ENCODE data around the gene NEFH. TPM values are rescaled to one million over a fixed set of nuclear protein-coding genes. Genes with fewer than 3 reads are reported as not detected.

NEFH gene
- polyA plus RNA-seq, 1 of the 3 experiments (the other 2 are of a cell fraction) = 3.5 TPM

DNA sequence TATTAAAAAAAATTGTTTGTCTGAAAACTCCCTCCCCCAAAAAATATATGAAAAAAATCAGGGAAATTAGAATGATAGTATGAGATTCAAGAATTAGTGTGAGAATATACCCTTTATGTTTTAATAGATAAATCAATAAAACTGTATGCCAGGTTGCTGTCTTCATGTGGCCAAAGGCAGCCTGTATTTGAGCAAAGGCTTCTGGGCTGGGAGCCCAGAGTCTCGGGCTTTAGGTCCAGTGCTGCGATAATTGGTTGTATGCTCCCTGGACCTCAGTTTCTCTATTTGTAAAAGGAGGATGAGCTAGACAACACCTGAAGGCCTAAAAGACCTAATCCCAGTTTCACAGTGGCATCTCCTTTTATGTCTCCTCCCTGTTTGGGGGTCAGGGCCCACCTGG is 43.7 kb downstream of the NEFH start:
- no peaks in the 10 kb centered on the region for H4K20me1 ChIP-seq (ENCODE audit: insufficient read depth)

DNA sequence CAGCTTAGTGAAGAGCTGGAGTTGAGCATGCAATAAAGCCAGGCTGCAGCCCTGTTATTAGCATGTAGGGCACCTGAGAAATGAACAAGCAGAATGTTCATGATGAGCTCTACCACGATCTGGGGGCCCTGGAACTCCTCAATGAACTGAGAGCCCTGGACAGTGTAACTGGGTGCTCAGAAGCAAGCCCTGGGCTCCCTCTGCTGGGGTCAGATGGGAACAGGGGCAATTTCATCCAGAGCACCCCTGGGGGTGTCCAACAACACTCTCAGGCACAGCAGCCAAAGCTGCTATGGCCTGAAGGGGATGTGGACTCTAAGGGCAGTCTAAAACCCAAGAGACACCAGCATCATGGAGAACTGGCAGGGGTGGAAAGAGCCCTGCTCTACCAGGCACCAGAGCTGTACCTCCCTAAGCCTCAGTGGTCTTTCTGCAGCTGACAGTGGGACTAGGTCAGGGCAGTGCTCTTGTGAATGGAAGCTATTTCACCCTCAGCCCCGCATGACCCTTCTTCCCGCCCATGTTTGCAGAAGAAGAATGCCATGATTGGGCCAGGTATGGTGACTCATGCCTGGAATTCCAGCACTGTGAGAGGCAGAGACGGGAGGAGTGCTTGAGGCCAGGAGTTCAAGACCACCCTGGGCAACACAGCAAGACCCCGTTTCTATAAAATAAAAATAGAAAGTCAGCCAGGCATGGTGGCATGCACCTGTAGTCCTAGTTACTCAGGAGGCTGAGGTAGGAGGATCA is 44.6 kb downstream of the NEFH start:
- Histone ChIP-seq H3K9me3 (no peaks in the 10 kb centered on the region), H3K79me2 (ENCODE audit: insufficient read depth) (peaks cover 7% of the 10 kb centered on the region; the same call in 1 of the 2 replicates), H3K27me3 (ENCODE audit: insufficient read depth) (no peaks in the 10 kb centered on the region), H4K20me1 (ENCODE audit: insufficient read depth) (no peaks in the 10 kb centered on the region), H3K4me2 (no peak overlapping the region), H3F3A (replicated peaks; ENCODE audit: insufficient read depth) (peaks cover 5% of the 10 kb centered on the region), H3K27ac (ENCODE audit: low read depth in 2 of 2, low read length in 1 of 2) (no peak overlapping the region), H3K36me3 (replicated peaks in 1 of 2; ENCODE audit: control insufficient read depth in 1 of 2, insufficient read depth in 2 of 2, low read length in 1 of 2) (peaks cover 72 to 87% of the 10 kb centered on the region in 2 experiments), H3K4me1 (ENCODE audit: control insufficient read depth in 1 of 2, insufficient read depth in 2 of 2, low read depth in 1 of 2, low read length in 1 of 2) (peaks cover 0 to 5% of the 10 kb centered on the region in 2 experiments; a peak in 1 of 4 replicates), H3K9ac (no peak overlapping the region), H3K4me3 (ENCODE audit: low read depth in 2 of 2, low read length in 1 of 2) (no peak overlapping the region), H2AFZ (ENCODE audit: low read depth) (no peak overlapping the region), H3K9me2 (no peaks in the 10 kb centered on the region)
- CTCF ChIA-PET = interaction anchor here (0.6 to 2.5 kb wide), 6 partner anchors 13 to 135 kb away, joined by 3 to 10 read pairs (median 3); no protein-coding TSS in a partner anchor
- DNase-seq = peak; percentile 29
- WGBS (ENCODE audit: low lambda C conversion rate) = 72% methylated on average over 5 of the region's 5 CpGs
- TF ChIP-seq TCF12 (IDR thresholded peaks at IDR 0.05) (no peak), GABPA (IDR thresholded peaks at IDR 0.05; ENCODE audit: low read depth) (no peak), CHD2 (IDR thresholded peaks at IDR 0.05; ENCODE audit: low read length, partially characterized antibody) (no peak), MEF2A (IDR thresholded peaks at IDR 0.05; ENCODE audit: borderline replicate concordance, low read depth) (no peak), FOXJ3 (CRISPR knock-in tag; IDR thresholded peaks at IDR 0.05) (no peak), RAD21 (IDR thresholded peaks at IDR 0.05; ENCODE audit: low read length) (peak; percentile 40)
- TF ChIP-seq, protein P1, sequence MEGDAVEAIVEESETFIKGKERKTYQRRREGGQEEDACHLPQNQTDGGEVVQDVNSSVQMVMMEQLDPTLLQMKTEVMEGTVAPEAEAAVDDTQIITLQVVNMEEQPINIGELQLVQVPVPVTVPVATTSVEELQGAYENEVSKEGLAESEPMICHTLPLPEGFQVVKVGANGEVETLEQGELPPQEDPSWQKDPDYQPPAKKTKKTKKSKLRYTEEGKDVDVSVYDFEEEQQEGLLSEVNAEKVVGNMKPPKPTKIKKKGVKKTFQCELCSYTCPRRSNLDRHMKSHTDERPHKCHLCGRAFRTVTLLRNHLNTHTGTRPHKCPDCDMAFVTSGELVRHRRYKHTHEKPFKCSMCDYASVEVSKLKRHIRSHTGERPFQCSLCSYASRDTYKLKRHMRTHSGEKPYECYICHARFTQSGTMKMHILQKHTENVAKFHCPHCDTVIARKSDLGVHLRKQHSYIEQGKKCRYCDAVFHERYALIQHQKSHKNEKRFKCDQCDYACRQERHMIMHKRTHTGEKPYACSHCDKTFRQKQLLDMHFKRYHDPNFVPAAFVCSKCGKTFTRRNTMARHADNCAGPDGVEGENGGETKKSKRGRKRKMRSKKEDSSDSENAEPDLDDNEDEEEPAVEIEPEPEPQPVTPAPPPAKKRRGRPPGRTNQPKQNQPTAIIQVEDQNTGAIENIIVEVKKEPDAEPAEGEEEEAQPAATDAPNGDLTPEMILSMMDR (IDR thresholded peaks at IDR 0.05) = peak; percentile 39
- TF ChIP-seq, protein P2, sequence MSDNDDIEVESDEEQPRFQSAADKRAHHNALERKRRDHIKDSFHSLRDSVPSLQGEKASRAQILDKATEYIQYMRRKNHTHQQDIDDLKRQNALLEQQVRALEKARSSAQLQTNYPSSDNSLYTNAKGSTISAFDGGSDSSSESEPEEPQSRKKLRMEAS (IDR thresholded peaks at IDR 0.05; ENCODE audit: low read depth) = no peak
- POLR2A ChIA-PET = interaction anchor here (0.6 to 1.0 kb wide), 2 partner anchors 28 to 29 kb away, joined by 3 read pairs; partner anchors contain the start of gene THOC5

More for the DNA sequence above, 43.7 kb downstream of the NEFH start:
- no peak overlapping the region for H2AFZ ChIP-seq (ENCODE audit: low read depth)
- no peaks in the 10 kb centered on the region for H3K9me3 ChIP-seq
- H3K9me2 ChIP-seq = no peaks in the 10 kb centered on the region
- 86% methylated on average over 1 of the region's 2 CpGs for WGBS (ENCODE audit: low lambda C conversion rate)
- peaks cover 3 to 5% of the 10 kb centered on the region in 2 experiments; a peak in 2 of 4 replicates for H3K4me1 ChIP-seq (ENCODE audit: control insufficient read depth in 1 of 2, insufficient read depth in 2 of 2, low read depth in 1 of 2, low read length in 1 of 2)
- no peak overlapping the region for H3K4me3 ChIP-seq (ENCODE audit: low read depth in 2 of 2, low read length in 1 of 2)
- TF ChIP-seq FOXM1 (IDR thresholded peaks at IDR 0.05; ENCODE audit: low read depth) = no peak
- TF ChIP-seq YY1 (IDR thresholded peaks at IDR 0.05; ENCODE audit: low read depth) = no peak
- TF ChIP-seq FOSL2 (IDR thresholded peaks at IDR 0.05; ENCODE audit: borderline replicate concordance, low read depth) = no peak
- TF ChIP-seq, protein P3, sequence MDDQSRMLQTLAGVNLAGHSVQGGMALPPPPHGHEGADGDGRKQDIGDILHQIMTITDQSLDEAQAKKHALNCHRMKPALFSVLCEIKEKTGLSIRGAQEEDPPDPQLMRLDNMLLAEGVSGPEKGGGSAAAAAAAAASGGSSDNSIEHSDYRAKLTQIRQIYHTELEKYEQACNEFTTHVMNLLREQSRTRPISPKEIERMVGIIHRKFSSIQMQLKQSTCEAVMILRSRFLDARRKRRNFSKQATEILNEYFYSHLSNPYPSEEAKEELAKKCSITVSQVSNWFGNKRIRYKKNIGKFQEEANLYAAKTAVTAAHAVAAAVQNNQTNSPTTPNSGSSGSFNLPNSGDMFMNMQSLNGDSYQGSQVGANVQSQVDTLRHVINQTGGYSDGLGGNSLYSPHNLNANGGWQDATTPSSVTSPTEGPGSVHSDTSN (IDR thresholded peaks at IDR 0.05) = no peak
- TF ChIP-seq NRF1 (IDR thresholded peaks at IDR 0.05; ENCODE audit: low read depth, low read length) = no peak
- no peak for TF ChIP-seq ELF1 (IDR thresholded peaks at IDR 0.05)
- no peak for TF ChIP-seq SMC3 (IDR thresholded peaks at IDR 0.05; ENCODE audit: low read depth, low read length)
- TF ChIP-seq RAD21 (IDR thresholded peaks at IDR 0.05; ENCODE audit: low read length) = no peak
- H3K9ac ChIP-seq = no peak overlapping the region
- H3K4me2 ChIP-seq = no peak overlapping the region
- DNase-seq = no peak
- H3K36me3 ChIP-seq (replicated peaks in 1 of 2; ENCODE audit: control insufficient read depth in 1 of 2, insufficient read depth in 2 of 2, low read length in 1 of 2) = peaks cover 73 to 87% of the 10 kb centered on the region in 2 experiments
- ChIA-PET CTCF (interaction anchor here (0.9 to 2.5 kb wide), 3 partner anchors 14 to 129 kb away, joined by 3 to 10 read pairs (median 5); no protein-coding TSS in a partner anchor), POLR2A (interaction anchor here (0.9 kb wide), 1 partner anchor 30 kb away, joined by 3 read pairs; the partner anchor contains the start of gene THOC5)
- H3K27ac ChIP-seq (ENCODE audit: low read depth in 2 of 2, low read length in 1 of 2) = no peak overlapping the region
- no peaks in the 10 kb centered on the region for H3K27me3 ChIP-seq (ENCODE audit: insufficient read depth)
- peaks cover 5% of the 10 kb centered on the region for H3F3A ChIP-seq (replicated peaks; ENCODE audit: insufficient read depth)
- H3K79me2 ChIP-seq (ENCODE audit: insufficient read depth) = peaks cover 7% of the 10 kb centered on the region; the same call in 1 of the 2 replicates
